HG02938 (cell line): ENCODE results near the gene PCMTD2.

Source experiments
- ATAC-seq: cut with Tn5 transposase; IDR thresholded peaks from one replicate; pipeline ENCODE4 v1.9.1; 2021; ENCODE audit warnings: mild to moderate bottlenecking, moderate library complexity; ENCODE audit not compliant: unreplicated experiment

Gene PCMTD2

DNA sequence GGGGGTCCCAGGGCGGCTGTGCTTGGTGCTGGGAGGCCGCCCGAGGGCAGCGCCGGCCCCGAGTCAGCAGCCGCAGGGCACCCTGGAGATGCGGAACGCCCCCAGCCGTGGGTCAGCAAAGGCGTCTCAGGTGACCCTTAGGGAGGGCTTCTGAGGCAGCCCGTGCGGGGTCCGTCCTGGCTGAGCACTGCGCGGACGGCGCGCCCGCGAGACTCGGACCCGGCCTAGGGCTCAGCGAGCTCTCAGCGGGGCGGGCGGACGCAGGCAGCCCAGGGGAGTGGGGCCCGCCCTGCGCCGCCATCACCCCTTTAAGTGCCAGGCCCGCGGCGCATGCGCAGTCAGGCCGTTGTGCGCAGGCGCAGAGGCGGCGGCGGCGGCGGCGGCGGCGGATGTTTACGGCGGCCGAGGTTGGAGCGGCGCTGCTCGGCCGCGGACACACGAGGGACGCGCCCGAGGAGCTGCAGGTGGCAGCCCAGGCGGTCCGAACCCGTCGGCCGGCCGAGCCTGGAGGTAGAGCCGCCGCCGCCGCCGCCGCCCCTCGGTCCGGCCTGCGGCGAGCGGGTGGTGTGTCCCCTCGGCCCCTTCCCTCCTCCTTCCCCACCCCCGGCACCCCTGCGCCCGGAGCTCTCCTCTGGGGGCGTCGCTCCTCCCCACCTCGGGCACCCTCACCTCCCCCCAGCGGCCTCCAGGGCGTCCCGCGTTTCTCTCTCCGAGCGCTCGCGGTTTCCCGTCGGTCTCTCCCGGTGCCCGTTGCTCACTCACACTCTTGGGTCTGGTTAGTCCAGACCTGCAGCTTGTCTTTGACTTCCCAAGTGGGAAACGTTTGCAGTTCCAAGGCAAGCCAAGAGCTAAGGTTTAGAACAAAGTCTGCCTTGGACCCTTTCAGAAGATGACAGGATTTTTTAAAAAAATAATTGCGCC, at the start of gene PCMTD2:
Gene PCMTD2 (plus strand): TSS at position 388 of the 921 bp plus-strand sequence. CDS start 4,218 bp downstream, outside the sequence.
- ATAC-seq = peak; percentile 60

DNA sequence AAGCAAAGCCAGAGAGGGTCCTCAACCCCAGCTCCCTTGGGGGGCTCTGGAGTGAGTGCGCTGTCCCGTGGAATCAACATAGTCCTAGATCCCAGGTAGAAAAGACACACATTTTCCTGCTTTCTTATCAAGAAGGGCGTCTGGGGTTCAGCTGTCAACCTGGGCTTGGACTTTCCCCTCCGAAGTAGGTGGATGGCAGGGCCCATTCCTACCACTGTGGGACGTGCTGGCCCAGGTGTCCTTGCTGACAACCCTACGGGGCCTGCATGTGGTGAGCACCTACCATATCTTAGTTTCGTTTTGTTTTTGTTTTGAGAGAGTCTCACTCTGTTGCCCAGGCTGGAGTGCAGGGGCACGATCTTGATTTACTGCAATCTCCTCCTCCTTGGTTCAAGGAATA, 48.9 kb upstream of the PCMTD2 start:
- no peak for ATAC-seq

DNA sequence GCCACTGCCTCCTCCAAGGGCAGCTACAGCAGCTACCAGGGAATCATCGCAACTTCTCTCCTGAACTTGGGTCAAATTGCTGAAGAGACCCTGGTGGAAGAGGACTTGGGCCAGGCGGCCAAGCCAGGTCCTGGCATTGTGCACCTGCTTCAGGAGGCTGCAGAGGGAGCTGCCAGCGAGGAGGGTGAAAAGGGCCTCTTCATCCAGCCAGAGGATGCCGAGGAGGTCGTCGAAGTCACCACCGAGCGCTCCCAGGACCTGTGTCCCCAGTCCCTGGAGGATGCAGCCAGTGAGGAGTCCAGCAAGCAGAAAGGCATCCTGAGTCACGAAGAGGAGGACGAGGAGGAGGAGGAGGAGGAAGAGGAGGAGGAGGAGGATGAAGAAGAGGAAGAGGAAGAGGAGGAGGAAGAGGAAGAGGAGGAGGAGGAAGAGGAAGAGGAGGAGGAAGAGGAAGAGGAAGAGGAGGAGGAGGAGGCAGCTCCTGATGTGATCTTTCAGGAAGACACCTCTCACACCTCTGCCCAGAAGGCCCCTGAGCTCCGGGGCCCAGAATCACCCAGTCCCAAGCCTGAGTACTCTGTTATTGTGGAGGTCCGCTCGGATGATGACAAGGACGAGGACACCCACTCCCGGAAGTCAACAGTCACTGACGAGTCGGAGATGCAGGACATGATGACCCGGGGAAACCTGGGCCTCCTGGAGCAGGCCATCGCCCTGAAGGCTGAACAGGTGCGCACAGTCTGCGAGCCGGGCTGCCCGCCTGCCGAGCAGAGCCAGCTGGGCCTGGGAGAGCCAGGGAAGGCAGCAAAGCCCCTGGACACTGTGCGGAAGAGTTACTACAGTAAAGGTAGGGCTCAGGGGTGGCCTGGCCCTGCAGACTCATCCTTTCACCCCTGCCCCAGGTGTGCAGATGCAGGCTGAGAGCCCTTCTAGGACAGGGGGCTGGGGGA, 47.6 kb upstream of the PCMTD2 start:
- ATAC-seq = no peak

DNA sequence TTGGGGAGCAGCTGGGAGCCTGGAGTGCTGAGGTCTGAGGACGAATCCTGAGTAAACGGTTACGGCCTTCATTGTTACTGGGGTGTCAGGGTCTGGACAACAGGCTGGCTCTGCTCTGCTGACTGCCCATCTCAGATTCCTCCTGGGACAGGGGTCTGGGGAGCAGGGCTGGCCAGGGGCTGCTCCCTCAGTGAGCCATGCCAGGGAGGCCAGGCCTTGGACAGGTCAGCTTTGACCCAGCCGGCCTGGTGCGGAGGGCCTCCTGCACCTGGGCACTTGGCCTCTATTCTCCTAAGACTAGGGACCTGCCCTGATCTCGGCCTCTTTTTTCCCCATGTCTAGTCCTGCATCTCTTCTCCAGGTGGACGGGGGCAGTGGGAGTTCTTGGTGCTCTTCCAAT, 46.4 kb upstream of the PCMTD2 start:
- no peak for ATAC-seq

DNA sequence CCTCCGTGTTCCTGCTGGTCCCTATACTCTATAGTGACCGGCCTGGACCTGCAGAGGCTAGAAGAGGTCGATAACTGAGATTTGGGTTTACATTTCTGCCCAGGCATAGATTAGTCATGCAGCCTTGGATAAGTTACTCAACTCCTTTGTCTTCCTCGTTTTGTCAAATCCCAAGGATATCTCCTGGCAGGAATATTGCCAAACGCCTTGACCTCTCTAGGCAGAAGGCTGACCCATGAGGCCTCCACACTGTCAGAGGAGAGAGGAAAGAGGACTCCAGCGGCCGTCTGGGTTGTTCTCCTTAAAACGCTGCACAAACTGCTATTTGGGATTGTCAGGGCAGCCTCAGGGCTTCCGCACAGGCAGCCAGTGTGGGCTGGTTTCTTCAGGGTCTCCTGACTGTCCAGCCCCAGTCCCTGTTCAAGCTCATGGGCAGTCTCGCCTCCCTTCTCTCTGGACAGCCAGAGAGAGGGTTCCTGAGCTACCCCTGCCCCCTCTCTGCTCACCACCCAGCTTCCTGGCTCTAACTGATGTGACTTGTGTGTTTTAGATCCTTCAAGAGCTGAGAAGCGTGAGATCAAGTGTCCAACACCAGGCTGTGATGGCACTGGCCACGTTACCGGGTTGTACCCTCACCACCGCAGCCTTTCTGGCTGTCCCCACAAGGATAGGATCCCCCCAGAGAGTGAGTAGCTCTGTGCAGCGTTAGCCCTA, 44.7 kb upstream of the PCMTD2 start:
- no peak for ATAC-seq

DNA sequence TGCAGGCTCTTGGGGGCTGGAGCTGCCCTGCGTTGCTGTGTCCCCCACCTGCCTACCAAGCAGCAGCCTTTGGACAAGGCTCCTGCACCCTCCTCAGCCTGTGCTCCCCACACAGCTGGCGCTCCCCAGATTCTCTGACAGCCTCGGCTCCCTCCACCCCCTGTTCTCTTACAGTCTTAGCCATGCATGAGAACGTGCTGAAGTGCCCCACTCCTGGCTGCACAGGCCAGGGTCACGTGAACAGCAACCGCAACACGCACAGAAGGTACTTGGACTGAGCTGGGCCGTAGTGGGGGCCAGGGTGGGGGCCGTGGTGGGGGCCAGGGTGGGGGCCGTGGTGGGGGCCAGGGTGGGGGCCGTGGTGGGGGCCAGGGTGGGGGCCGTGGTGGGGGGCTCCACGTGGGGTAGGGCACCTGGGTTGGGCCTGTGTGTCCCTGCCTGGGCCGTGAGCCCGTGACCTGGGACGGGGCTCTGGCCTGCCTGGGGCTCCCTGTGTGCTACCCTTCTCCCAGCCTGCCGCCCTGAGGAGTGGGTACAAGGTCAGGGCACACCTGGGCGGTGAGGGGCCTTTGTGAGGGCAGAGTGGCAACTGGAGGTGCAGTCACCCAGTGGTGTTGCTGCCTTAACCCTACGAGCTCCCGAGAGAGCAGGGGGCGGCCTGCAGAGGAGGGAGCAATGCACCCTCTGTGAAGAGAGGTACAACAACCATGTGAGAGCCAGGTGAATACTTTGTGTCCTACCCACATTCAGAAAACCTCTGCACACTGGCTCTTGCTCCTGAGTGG, 43.5 kb upstream of the PCMTD2 start:
- no peak for ATAC-seq

DNA sequence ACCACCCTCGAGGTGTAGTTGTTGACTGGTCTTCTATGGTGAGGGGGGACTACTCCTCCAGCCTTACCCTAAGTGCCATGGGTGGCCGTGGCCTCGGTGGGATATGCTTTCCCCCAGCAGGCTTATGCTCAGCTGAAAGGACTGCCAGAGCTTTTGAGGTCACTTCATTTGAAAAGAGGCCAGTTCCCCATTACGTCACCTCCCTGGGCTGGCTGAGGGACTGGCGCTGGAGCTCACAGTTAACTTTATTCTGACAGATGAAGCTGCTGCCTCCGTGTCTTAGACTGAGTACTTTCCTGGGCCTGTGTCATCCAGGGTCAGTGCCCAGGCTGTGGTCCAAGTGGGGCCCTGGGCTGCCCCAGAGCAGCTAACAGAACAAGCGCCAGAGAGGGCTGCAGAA, 42.8 kb upstream of the PCMTD2 start:
- ATAC-seq = no peak

DNA sequence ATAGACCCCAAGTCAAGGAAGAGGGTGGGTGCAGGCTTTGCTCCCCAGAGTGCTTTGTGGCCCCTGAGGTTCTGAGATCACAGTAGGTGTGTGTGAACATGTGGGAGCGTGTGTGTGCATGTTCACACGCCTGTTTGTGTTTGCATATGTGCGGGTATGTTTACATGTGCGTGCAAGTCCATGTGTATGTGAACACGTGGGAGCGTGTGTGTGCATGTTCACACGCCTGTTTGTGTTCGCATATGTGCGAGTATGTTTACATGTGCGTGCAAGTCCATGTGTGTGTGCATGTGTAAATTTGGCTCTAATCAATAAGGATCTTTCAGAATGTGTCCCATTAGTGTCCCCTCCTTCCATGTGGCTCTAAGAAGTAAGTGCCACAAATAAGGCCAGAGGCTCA, 41.4 kb upstream of the PCMTD2 start:
- ATAC-seq = no peak

DNA sequence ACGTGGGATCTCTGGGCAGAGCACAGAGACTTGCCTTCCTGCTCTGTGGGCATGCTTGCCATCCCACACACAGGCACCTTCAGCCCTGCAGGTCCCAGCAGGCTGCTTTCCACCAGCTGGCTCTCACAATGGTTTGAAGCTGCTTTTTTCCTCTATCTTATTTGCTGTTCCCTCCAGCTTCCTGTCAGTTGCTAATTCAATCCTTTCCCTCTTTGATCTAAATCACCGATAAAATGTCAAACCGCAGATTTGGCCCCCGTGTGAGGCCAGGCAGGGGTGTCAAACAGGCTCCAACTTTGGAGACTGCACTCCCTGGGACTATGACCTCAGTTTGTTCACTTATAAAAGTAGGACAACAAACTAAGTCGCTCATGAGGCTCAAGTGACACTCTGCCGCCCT, 40.6 kb upstream of the PCMTD2 start:
- no peak for ATAC-seq

DNA sequence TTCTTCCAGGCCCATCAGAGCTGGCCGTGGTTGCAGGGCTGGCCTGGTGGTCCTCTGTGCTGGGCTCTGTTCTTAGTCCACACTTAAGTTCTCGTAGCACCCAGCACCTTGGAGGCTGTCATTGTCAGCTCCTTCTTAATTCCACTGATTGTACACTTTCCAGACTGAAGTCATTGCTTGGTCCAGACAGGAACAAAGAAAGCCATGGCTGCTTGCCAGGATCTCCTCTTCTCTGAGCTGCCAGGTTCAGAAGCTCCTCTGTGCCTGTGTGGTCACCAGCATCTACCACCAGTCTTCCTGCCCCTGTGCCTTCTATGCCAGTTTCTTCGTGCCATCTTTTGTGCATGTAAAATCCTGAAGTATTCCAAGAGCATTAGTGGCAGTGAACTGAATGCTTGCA, 39.5 kb upstream of the PCMTD2 start:
- ATAC-seq = no peak

DNA sequence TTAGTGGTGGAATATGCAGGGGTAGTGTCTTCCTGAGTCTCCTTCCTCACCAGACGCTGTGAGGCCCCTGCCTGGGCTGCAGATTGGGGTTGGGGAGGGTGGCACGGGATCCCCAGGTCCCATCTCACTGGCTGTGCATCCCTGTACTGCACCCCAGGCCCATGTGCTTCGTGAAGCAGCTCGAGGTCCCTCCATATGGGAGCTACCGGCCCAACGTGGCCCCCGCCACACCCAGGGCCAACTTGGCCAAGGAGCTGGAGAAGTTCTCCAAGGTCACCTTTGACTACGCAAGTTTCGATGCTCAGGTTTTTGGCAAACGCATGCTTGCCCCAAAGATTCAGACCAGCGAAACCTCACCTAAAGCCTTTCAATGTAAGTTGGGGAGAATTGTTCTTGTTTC, 38.6 kb upstream of the PCMTD2 start:
- ATAC-seq = no peak

DNA sequence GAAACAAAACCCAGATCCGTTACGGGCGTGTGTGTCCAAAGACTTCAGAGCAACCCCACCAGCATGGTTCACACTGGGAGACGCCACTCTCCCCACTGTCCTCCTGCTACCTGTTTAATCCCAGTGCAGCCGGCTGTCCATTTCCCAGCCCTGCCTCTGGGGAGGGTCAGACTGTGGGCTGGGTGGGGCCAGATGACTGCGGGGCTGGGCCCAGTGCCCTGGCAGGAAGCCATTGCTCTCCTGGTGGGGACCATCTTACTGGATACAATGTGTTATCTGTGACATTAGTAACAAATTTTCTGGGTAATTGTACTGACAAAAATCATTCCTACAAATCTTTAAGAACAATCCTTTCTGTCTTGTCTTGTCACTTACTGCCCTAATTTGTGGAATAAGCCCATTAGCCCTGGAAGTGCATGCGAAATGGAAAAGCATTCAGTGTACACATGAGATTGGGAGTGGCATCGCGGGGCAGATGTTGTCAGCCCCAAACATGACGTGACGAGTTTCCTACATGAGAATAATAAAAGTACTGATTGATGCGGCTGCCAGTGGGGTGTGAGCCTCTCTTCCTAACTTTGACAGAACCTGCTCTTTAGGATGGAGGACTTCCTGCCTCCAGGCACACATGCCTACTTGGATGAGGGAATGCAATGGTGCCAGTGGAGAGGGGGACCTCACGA, 37.9 kb upstream of the PCMTD2 start:
- no peak for ATAC-seq

DNA sequence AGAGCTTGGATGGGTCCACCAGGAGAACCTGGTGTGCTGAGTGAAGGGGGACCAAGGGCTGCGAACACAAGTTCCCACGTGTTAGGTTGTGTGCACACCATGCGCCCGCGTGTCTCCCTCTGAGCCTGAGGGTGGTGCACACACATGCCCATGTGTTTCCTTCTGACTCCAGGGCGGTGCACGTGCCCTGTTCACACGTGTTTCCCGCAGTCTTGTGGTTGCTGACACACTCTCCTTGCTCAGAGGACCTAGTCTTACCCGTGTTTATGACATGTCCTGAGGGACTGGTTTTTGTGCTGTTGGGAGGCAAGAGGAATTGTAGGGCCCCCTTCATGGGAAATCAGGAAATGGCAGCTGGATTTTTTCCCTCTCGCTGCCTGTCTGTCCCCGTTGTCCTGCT, 36.3 kb upstream of the PCMTD2 start:
- no peak for ATAC-seq

DNA sequence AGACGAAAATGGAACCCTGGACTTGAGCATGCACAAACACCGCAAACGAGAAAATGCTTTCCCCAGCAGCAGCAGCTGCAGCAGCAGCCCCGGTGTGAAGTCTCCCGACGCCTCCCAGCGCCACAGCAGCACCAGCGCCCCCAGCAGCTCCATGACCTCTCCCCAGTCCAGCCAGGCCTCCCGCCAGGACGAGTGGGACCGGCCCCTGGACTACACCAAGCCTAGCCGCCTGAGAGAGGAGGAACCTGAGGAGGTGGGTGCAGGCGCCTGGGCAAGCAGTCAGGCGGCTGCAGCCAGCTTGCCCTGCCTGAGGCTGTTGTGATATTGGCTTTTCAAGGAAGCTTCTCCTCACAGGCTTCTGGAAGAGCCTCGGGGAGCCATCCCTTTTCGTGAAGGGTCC, 35.8 kb upstream of the PCMTD2 start:
- no peak for ATAC-seq

DNA sequence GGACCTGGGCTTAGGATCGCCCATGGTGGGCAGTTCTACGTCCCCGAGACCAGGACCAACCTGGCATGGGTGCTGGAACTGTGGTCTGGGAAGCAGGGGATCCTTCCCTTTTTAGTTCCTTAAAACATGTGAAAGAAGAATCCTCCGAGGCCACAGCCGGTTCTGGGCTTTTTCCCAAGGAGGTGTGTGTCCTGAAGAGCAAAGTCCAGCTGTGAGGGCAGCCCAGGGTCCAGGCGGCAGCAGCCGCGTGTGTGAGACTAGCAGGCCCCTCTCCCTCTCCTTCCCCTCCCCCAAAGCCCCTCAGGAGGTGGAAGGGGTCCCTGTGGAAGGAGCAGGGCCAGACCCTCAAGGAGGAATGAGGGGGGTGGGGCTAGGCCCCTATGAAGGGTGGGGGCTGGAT, 35.1 kb upstream of the PCMTD2 start:
- no peak for ATAC-seq

DNA sequence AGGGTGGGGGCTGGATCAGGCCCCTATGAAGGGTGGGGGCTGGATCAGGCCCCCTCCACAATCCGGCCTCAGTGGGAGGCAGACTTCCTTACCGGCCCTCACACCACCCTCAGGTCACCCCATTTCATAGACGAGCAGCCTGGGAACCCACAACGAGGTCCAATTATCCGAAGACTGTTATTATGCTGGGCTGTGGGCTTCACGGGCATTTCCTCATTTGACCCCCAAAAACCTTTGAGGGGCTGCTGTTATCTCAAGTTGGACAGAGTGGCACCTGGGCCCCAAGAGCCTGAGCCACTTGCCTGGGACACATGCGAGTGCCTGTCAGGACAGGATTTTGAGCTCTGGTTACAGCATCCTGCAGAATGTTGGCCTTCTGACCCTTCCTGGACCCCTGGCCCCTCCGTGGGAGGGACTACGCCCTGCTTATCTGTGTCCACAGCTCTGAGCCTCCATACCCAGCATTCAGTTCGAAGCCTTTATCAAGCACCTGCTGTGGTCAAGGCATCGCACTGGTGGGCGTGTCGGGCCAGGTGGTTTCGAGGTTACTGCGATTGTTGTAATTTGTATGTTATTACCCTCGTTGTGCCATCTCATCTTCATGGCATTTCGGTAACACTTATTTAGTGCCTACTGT, 34.5 kb upstream of the PCMTD2 start:
- ATAC-seq = no peak

DNA sequence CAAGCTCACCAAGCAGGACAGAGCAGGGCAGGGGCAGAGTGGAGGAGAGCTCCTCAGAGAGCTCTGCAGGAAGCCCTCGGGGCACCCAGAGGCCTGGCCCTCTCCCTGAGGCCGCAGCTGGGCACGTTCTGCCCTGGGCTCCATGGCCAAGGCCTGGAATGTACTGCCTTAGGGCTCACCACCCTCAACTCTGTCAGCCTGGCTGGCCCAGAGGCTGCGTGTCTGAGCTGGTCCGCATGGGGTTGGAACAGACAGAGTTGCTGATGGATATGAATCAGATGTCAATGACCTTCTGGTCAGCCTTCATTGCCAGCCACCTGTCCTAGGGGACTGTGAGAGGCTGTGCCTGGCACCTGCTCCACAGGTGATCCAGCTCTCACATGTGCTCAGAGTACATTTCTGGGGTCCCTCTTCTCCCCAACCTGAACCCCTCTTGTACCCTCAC, 33.2 kb upstream of the PCMTD2 start:
- no peak for ATAC-seq

DNA sequence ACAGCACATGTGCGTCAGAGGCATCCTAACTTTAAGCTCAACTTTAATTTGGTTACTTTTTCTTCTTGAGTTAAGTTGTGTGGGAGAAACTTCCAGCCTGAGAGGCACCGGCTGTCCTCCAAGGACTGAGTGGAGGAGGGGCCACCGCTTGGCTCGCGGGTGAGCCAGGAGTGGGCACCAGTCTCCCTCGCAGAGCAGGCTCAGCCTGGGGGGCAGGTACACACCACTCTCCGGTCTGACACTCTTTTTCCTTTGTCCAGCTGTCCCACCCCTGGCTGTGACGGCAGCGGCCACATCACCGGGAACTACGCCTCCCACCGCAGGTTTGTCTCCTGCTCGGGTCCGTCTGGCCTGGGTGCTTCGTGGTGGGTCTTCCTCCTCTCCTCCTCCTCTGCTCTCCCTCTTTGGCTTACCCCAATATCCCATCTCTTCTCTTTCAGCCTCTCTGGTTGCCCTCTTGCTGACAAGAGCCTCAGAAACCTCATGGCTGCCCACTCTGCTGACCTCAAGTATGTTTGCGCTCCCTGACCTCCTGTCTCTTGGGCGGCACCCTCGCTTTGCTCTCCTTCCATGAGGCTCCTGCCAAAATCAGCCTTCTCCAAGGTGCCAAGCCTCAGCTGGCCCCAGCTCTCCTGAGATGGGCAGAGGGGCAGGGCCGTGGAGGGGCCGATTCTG, 32.6 kb upstream of the PCMTD2 start:
- no peak for ATAC-seq
